IPS-18a (cell line): ENCODE results near the gene SH2B3.

Experiments
- H3K27ac ChIP-seq: one replicate; pipeline ENCODE4 v1.5.1; 2013; ENCODE audit warnings: low read length
- H3K27me3 ChIP-seq: one replicate; pipeline ENCODE4 v1.6.1; 2013; ENCODE audit warnings: mild to moderate bottlenecking, low read length; ENCODE audit not compliant: control insufficient read depth, insufficient read depth
- H3K36me3 ChIP-seq: one replicate; pipeline ENCODE4 v1.6.1; 2013; ENCODE audit warnings: low read depth, low read length; ENCODE audit not compliant: control insufficient read depth
- H3K4me1 ChIP-seq: one replicate; pipeline ENCODE4 v1.6.1; 2013; ENCODE audit warnings: low read depth, low read length; ENCODE audit not compliant: control insufficient read depth
- H3K4me3 ChIP-seq: one replicate; pipeline ENCODE4 v1.5.1; 2013; ENCODE audit warnings: low read length
- H3K9ac ChIP-seq: one replicate; pipeline ENCODE4 v1.6.1; 2013; ENCODE audit warnings: mild to moderate bottlenecking, low read length, moderate library complexity
- H3K9me3 ChIP-seq: one replicate; pipeline ENCODE4 v1.6.1; 2013; ENCODE audit warnings: low read depth, low read length; ENCODE audit not compliant: control insufficient read depth

The SH2B3 gene

GRCh38 chr12:111425655-111426054 lies 19.9 kb downstream of the SH2B3 start:
- Histone ChIP-seq H3K27ac (no peak overlapping the region), H3K9ac (no peak overlapping the region), H3K27me3 (no peaks in the 10 kb centered on the region), H3K4me3 (no peak overlapping the region), H3K9me3 (no peaks in the 10 kb centered on the region), H3K36me3 (peaks cover 3% of the 10 kb centered on the region), H3K4me1 (peaks cover 13% of the 10 kb centered on the region)

GRCh38 chr12:111426344-111427185 lies 20.8 kb downstream of the SH2B3 start:
- Histone ChIP-seq H3K4me3 (no peak overlapping the region), H3K9me3 (no peaks in the 10 kb centered on the region), H3K9ac (no peak overlapping the region), H3K27ac (no peak overlapping the region), H3K4me1 (peaks cover 16% of the 10 kb centered on the region), H3K27me3 (no peaks in the 10 kb centered on the region), H3K36me3 (peaks cover 3% of the 10 kb centered on the region)

GRCh38 chr12:111427417-111428074 lies 21.8 kb downstream of the SH2B3 start:
- Histone ChIP-seq H3K27ac (no peak overlapping the region), H3K36me3 (peaks cover 3% of the 10 kb centered on the region), H3K4me3 (no peak overlapping the region), H3K4me1 (peaks cover 11% of the 10 kb centered on the region), H3K27me3 (no peaks in the 10 kb centered on the region), H3K9me3 (no peaks in the 10 kb centered on the region), H3K9ac (no peak overlapping the region)

GRCh38 chr12:111428081-111428727 lies 22.5 kb downstream of the SH2B3 start:
- Histone ChIP-seq H3K9me3 (no peaks in the 10 kb centered on the region), H3K4me1 (peaks cover 11% of the 10 kb centered on the region), H3K36me3 (peaks cover 3% of the 10 kb centered on the region), H3K4me3 (no peak overlapping the region), H3K9ac (no peak overlapping the region), H3K27me3 (no peaks in the 10 kb centered on the region), H3K27ac (no peak overlapping the region)

- no peak overlapping the region for H3K9ac ChIP-seq
- no peaks in the 10 kb centered on the region for H3K27me3 ChIP-seq
- no peaks in the 10 kb centered on the region for H3K9me3 ChIP-seq
- H3K4me1 ChIP-seq = peaks cover 11% of the 10 kb centered on the region
- no peak overlapping the region for H3K4me3 ChIP-seq
- H3K27ac ChIP-seq = no peak overlapping the region
- H3K36me3 ChIP-seq = peaks cover 3% of the 10 kb centered on the region
Observed at GRCh38 chr12:111428728-111429175, 23.0 kb downstream of the SH2B3 start.

- Histone ChIP-seq H3K27me3 (no peaks in the 10 kb centered on the region), H3K9ac (no peak overlapping the region), H3K4me1 (peaks cover 14% of the 10 kb centered on the region), H3K4me3 (no peak overlapping the region), H3K36me3 (peaks cover 3% of the 10 kb centered on the region), H3K9me3 (no peaks in the 10 kb centered on the region), H3K27ac (no peak overlapping the region)
Observed at GRCh38 chr12:111429828-111430432, 24.2 kb downstream of the SH2B3 start.

- H3K27ac ChIP-seq = no peak overlapping the region
- no peak overlapping the region for H3K4me3 ChIP-seq
- H3K27me3 ChIP-seq = no peaks in the 10 kb centered on the region
- H3K9ac ChIP-seq = no peak overlapping the region
- peaks cover 17% of the 10 kb centered on the region for H3K4me1 ChIP-seq
- H3K9me3 ChIP-seq = no peaks in the 10 kb centered on the region
- H3K36me3 ChIP-seq = peaks cover 3% of the 10 kb centered on the region
Observed at GRCh38 chr12:111430433-111431353, 25.0 kb downstream of the SH2B3 start.

- Histone ChIP-seq H3K4me3 (no peak overlapping the region), H3K4me1 (peaks cover 17% of the 10 kb centered on the region), H3K9me3 (no peaks in the 10 kb centered on the region), H3K9ac (no peak overlapping the region), H3K27ac (no peak overlapping the region), H3K36me3 (no peaks in the 10 kb centered on the region), H3K27me3 (no peaks in the 10 kb centered on the region)
Observed at GRCh38 chr12:111431772-111432171, 26.0 kb downstream of the SH2B3 start.

GRCh38 chr12:111434049-111434448 lies 28.3 kb downstream of the SH2B3 start:
- Histone ChIP-seq H3K4me3 (no peak overlapping the region), H3K4me1 (peaks cover 17% of the 10 kb centered on the region), H3K27ac (no peak overlapping the region)

GRCh38 chr12:111434680-111435338 lies 29.1 kb downstream of the SH2B3 start:
- Histone ChIP-seq H3K27ac (no peak overlapping the region), H3K27me3 (no peaks in the 10 kb centered on the region), H3K9ac (no peak overlapping the region), H3K36me3 (no peaks in the 10 kb centered on the region), H3K4me3 (no peak overlapping the region), H3K9me3 (no peaks in the 10 kb centered on the region), H3K4me1 (peaks cover 17% of the 10 kb centered on the region)

More at GRCh38 chr12:111434049-111434448, 28.3 kb downstream of the SH2B3 start:
- H3K27me3 ChIP-seq = no peaks in the 10 kb centered on the region
- H3K36me3 ChIP-seq = no peaks in the 10 kb centered on the region
- no peaks in the 10 kb centered on the region for H3K9me3 ChIP-seq
- no peak overlapping the region for H3K9ac ChIP-seq
